Measurements from ENCODE around the gene ATMIN.

The ATMIN gene

DNA sequence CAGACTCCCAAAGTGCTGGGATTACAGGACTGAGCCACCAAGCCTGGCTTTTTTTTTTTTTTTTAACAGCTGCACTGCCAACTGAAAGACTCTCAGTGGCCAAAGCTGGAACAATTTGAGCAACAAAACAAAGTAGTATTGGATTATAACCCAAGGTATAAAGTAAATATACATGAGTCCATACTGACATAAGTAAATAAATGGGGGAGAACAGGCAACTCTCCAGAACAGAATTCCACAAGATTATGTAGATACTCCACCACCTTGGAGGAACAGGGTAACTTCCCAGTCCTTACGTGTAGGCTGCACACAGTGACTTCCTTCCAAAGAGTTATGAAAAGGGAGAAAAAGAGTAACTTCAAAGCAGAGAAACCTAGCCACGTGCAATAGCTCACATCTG is 44.7 kb upstream of the ATMIN start:
- TF ChIP-seq, protein P1, sequence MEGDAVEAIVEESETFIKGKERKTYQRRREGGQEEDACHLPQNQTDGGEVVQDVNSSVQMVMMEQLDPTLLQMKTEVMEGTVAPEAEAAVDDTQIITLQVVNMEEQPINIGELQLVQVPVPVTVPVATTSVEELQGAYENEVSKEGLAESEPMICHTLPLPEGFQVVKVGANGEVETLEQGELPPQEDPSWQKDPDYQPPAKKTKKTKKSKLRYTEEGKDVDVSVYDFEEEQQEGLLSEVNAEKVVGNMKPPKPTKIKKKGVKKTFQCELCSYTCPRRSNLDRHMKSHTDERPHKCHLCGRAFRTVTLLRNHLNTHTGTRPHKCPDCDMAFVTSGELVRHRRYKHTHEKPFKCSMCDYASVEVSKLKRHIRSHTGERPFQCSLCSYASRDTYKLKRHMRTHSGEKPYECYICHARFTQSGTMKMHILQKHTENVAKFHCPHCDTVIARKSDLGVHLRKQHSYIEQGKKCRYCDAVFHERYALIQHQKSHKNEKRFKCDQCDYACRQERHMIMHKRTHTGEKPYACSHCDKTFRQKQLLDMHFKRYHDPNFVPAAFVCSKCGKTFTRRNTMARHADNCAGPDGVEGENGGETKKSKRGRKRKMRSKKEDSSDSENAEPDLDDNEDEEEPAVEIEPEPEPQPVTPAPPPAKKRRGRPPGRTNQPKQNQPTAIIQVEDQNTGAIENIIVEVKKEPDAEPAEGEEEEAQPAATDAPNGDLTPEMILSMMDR (IDR thresholded peaks at IDR 0.05) = no peak
- no peak overlapping the region for H3K27ac ChIP-seq

GRCh38 chr16:80991792-80992430 is 43.7 kb upstream of the ATMIN start:
- Histone ChIP-seq H3K27me3 (no peaks in the 10 kb centered on the region), H3K4me1 (ENCODE audit: control insufficient read depth in 1 of 2, insufficient read depth in 1 of 2, low read depth in 1 of 2, low read length in 1 of 2) (peaks cover 2 to 4% of the 10 kb centered on the region in 2 experiments), H3K36me3 (no peaks in the 10 kb centered on the region), H3K4me3 (ENCODE audit: low read depth in 1 of 2, low read length in 1 of 2) (no peak overlapping the region), H3K27ac (no peak overlapping the region), H3K9me3 (no peaks in the 10 kb centered on the region)
- TF ChIP-seq, protein P1 (IDR thresholded peaks at IDR 0.05) = no peak

More for the DNA sequence above, 44.7 kb upstream of the ATMIN start:
- Histone ChIP-seq H3K4me3 (ENCODE audit: low read depth in 1 of 2, low read length in 1 of 2) (no peak overlapping the region), H3K36me3 (no peaks in the 10 kb centered on the region), H3K4me1 (ENCODE audit: control insufficient read depth in 1 of 2, insufficient read depth in 1 of 2, low read depth in 1 of 2, low read length in 1 of 2) (no peaks in the 10 kb centered on the region), H3K27me3 (no peaks in the 10 kb centered on the region), H3K9me3 (no peaks in the 10 kb centered on the region)

- Histone ChIP-seq H3K9me3 (no peaks in the 10 kb centered on the region), H3K36me3 (no peaks in the 10 kb centered on the region), H3K27me3 (no peaks in the 10 kb centered on the region), H3K27ac (no peak overlapping the region), H3K4me1 (ENCODE audit: control insufficient read depth in 1 of 2, insufficient read depth in 1 of 2, low read depth in 1 of 2, low read length in 1 of 2) (peaks cover 11 to 12% of the 10 kb centered on the region in 2 experiments), H3K4me3 (ENCODE audit: low read depth in 1 of 2, low read length in 1 of 2) (no peak overlapping the region)
- TF ChIP-seq, protein P1 (IDR thresholded peaks at IDR 0.05) = no peak
Observed at GRCh38 chr16:80992676-80993293, 42.9 kb upstream of the ATMIN start.

GRCh38 chr16:80993307-80993706 is 42.3 kb upstream of the ATMIN start:
- H3K4me3 ChIP-seq (ENCODE audit: low read depth in 1 of 2, low read length in 1 of 2) = no peak overlapping the region
- H3K27ac ChIP-seq = no peak overlapping the region
- H3K4me1 ChIP-seq (ENCODE audit: control insufficient read depth in 1 of 2, insufficient read depth in 1 of 2, low read depth in 1 of 2, low read length in 1 of 2) = peaks cover 16 to 18% of the 10 kb centered on the region in 2 experiments
- H3K36me3 ChIP-seq = no peaks in the 10 kb centered on the region
- H3K27me3 ChIP-seq = no peaks in the 10 kb centered on the region
- TF ChIP-seq, protein P1 (IDR thresholded peaks at IDR 0.05) = no peak
- H3K9me3 ChIP-seq = no peaks in the 10 kb centered on the region

GRCh38 chr16:80993834-80994233 is 41.8 kb upstream of the ATMIN start:
- no peak overlapping the region for H3K27ac ChIP-seq
- H3K27me3 ChIP-seq = no peaks in the 10 kb centered on the region
- no peaks in the 10 kb centered on the region for H3K36me3 ChIP-seq
- H3K4me1 ChIP-seq (ENCODE audit: control insufficient read depth in 1 of 2, insufficient read depth in 1 of 2, low read depth in 1 of 2, low read length in 1 of 2) = peaks cover 19 to 21% of the 10 kb centered on the region in 2 experiments
- H3K4me3 ChIP-seq (ENCODE audit: low read depth in 1 of 2, low read length in 1 of 2) = no peak overlapping the region
- TF ChIP-seq, protein P1 (IDR thresholded peaks at IDR 0.05) = no peak
- H3K9me3 ChIP-seq = no peaks in the 10 kb centered on the region
